PC-9 (cell line): ENCODE results near the gene MPHOSPH8. TPM values are rescaled to one million over a fixed set of nuclear protein-coding genes. Genes with fewer than 3 reads are reported as not detected.
A peak's percentile ranks its signal among the peaks of the same experiment; 100 is the strongest.

Source experiments
- BruUV-seq: library from RNA; stranded (reverse); fragments of 400-500 nt; replicated peaks from 2 replicates; lab custom pipeline; 2021; lab: Mats Ljungman, UMichigan
- CTCF ChIA-PET: fragments of 300-600 bp; sonication (Branson Sonifier 250); formaldehyde crosslinking; loops from one replicate; lab custom pipeline; 2022; ENCODE audit warnings: antibody characterized with exemption; lab: Charles Lee
- POLR2A ChIA-PET: fragments of 300-600 bp; sonication (Branson Sonifier 250); formaldehyde crosslinking; loops from one replicate; lab custom pipeline; 2022; ENCODE audit warnings: antibody characterized with exemption; ENCODE audit not compliant: unreplicated experiment; lab: Charles Lee
- DNase-seq, 2 experiments: peaks; one replicate each; pipeline versions ENCODE4 v3.0.0 to v3.0.0-alpha.2; 2015 to 2022; ENCODE audit warnings: mixed read lengths in 1 of 2
- H2AFZ ChIP-seq: fragments of 200-600 bp; sonication (generic); 2 replicates; pipeline ENCODE4 v1.8.1; 2017; ENCODE audit warnings: antibody characterized with exemption
- H3F3A ChIP-seq: fragments of 200-600 bp; sonication (generic); 2 replicates; pipeline ENCODE4 v1.8.1; 2017; ENCODE audit warnings: antibody characterized with exemption, mild to moderate bottlenecking, low read depth; ENCODE audit not compliant: insufficient read depth
- H3K27ac ChIP-seq: fragments of 200-600 bp; sonication (generic); 2 replicates; pipeline ENCODE4 v1.6.1; 2016; ENCODE audit warnings: mixed run types
- H3K27me3 ChIP-seq: fragments of 200-600 bp; sonication (generic); 2 replicates; pipeline ENCODE4 v1.6.1; 2016; ENCODE audit warnings: low read depth, mixed run types; ENCODE audit not compliant: insufficient read depth
- H3K36me3 ChIP-seq: fragments of 200-600 bp; sonication (generic); 2 replicates; pipeline ENCODE4 v1.6.1; 2016; ENCODE audit warnings: low read depth, mixed run types
- H3K4me1 ChIP-seq: fragments of 200-600 bp; sonication (generic); replicated peaks from 2 replicates; pipeline ENCODE4 v1.6.1; 2016; ENCODE audit warnings: mixed run types; ENCODE audit not compliant: insufficient read depth
- H3K4me2 ChIP-seq: fragments of 200-600 bp; sonication (generic); 2 replicates; pipeline ENCODE4 v1.6.1; 2017; ENCODE audit warnings: mixed run types
- H3K4me3 ChIP-seq: fragments of 200-600 bp; sonication (generic); 2 replicates; pipeline ENCODE4 v1.6.1; 2016; ENCODE audit warnings: mixed run types
- H3K79me2 ChIP-seq: fragments of 200-600 bp; sonication (generic); 2 replicates; pipeline ENCODE4 v1.6.1; 2017; ENCODE audit warnings: low read depth, mixed run types
- H3K9me2 ChIP-seq: fragments of 200-600 bp; sonication (generic); 2 replicates; pipeline ENCODE4 v1.8.1; 2017; ENCODE audit warnings: mild to moderate bottlenecking; ENCODE audit not compliant: insufficient read depth
- H3K9me3 ChIP-seq: fragments of 200-600 bp; sonication (generic); 2 replicates; pipeline ENCODE4 v1.8.1; 2016; ENCODE audit warnings: low read depth; ENCODE audit not compliant: insufficient read depth
- H4K20me1 ChIP-seq: fragments of 200-600 bp; sonication (generic); 2 replicates; pipeline ENCODE4 v1.8.1; 2017; ENCODE audit not compliant: insufficient read depth
- EZH2 ChIP-seq: fragments of 200-600 bp; sonication (generic); IDR thresholded peaks from 2 replicates; pipeline ENCODE4 v1.8.0; 2017; ENCODE audit warnings: antibody characterized with exemption, low read depth
- intact Hi-C: fragments of 100-400 bp; cut with micrococcal nuclease; formaldehyde crosslinking; loops from one replicate; pipeline ENCODE4 v1.10.0; 2022; ENCODE audit not compliant: unreplicated experiment
- total RNA-seq: library from RNA; stranded (reverse); gene quantifications from 2 replicates; pipeline ENCODE4 v1.2.3, GENCODE V29; 2021
- TF ChIP-seq, protein P1 (sequence below): fragments of 200-600 bp; sonication (generic); conservative IDR thresholded peaks from 2 replicates; pipeline ENCODE4 v1.6.1; 2017; ENCODE audit warnings: mixed run types, antibody characterized with exemption, mild to moderate bottlenecking, moderate library complexity

The MPHOSPH8 gene
- total RNA-seq, 1 experiment from 2014 or later, result 17.0 TPM

DNA sequence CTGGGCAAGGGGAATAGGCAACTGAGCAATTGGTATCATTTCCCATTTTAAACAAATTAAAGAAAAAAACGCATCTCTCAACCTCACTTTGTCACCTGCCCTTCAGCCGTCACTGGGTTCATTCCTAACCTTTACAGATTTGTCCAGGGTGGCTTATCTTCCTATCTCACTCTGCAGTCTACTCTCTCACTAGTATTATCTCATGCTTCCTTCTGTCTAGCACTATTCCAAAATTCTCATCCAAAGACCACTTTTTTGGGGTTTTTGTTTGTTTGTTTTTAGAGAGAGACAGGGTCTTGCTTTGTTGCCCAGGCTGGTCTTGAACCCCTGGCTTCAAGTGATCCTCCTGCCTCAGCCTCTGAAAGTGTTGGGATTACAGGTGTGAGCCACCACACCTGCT lies 26.7 kb upstream of the MPHOSPH8 start:
- Histone ChIP-seq H3F3A (peaks cover 9% of the 10 kb centered on the region; the same call in 1 of the 2 replicates), H3K27me3 (no peaks in the 10 kb centered on the region), H3K9me3 (no peaks in the 10 kb centered on the region), H3K4me3 (no peak overlapping the region), H3K36me3 (peaks cover 3% of the 10 kb centered on the region; the same call in 1 of the 2 replicates), H3K4me1 (peaks cover 13% of the 10 kb centered on the region), H3K9me2 (no peaks in the 10 kb centered on the region), H2AFZ (no peak overlapping the region), H3K79me2 (peaks cover 18% of the 10 kb centered on the region), H4K20me1 (no peaks in the 10 kb centered on the region), H3K27ac (no peak overlapping the region), H3K4me2 (no peak overlapping the region)
- ChIA-PET CTCF (no interaction called here), POLR2A (no interaction called here)
- no peak for DNase-seq
- no TSS peak for BruUV-seq
- TF ChIP-seq, protein P1, sequence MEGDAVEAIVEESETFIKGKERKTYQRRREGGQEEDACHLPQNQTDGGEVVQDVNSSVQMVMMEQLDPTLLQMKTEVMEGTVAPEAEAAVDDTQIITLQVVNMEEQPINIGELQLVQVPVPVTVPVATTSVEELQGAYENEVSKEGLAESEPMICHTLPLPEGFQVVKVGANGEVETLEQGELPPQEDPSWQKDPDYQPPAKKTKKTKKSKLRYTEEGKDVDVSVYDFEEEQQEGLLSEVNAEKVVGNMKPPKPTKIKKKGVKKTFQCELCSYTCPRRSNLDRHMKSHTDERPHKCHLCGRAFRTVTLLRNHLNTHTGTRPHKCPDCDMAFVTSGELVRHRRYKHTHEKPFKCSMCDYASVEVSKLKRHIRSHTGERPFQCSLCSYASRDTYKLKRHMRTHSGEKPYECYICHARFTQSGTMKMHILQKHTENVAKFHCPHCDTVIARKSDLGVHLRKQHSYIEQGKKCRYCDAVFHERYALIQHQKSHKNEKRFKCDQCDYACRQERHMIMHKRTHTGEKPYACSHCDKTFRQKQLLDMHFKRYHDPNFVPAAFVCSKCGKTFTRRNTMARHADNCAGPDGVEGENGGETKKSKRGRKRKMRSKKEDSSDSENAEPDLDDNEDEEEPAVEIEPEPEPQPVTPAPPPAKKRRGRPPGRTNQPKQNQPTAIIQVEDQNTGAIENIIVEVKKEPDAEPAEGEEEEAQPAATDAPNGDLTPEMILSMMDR, result no peak
- TF ChIP-seq EZH2, result no peak
- intact Hi-C loops, result loop anchor here (10.0 kb wide), 3 partner anchors 258 to 518 kb away; partner anchors contain the start of genes ZMYM2 and ZMYM5

DNA sequence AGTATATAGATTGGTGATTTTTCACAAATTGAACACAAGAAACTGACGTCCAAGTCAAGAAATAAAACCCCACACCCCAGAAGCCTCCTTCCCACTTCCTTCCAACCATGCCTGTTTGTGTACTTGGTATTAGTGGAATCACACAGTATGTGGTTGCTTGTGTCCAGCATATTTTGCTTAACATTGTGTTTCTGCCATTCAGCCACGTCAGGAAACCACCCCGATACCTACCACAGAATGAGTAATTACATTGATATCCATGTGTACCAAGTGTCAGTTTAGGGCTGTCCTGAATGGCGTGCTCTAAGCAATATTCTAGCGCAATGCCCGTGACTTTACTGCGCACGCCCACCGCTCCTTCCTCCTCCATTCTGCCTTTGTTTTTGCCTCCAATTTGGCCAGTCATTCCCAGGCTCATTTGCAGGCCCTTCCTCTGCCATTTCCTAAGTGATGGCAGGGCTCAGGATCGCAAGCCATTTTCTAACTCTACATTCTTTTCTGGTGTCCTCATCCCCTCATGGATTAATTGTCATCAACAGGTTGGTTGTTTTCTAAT lies 25.9 kb upstream of the MPHOSPH8 start:
- Histone ChIP-seq H2AFZ (no peak overlapping the region), H3K36me3 (peaks cover 3% of the 10 kb centered on the region; the same call in 1 of the 2 replicates), H3K79me2 (peaks cover 18% of the 10 kb centered on the region), H3K27ac (no peak overlapping the region), H4K20me1 (no peaks in the 10 kb centered on the region), H3K9me2 (no peaks in the 10 kb centered on the region), H3F3A (peaks cover 9% of the 10 kb centered on the region; the same call in 1 of the 2 replicates), H3K9me3 (no peaks in the 10 kb centered on the region), H3K4me2 (no peak overlapping the region), H3K4me3 (no peak overlapping the region), H3K4me1 (peaks cover 13% of the 10 kb centered on the region), H3K27me3 (no peaks in the 10 kb centered on the region)
- BruUV-seq, result no TSS peak
- POLR2A ChIA-PET, result no interaction called here
- CTCF ChIA-PET, result no interaction called here
- peak in 1 of 2 experiments; percentile 50 for DNase-seq
- intact Hi-C loops, result loop anchor here (10.0 kb wide), 3 partner anchors 257 to 517 kb away; partner anchors contain the start of genes ZMYM2 and ZMYM5
- no peak for TF ChIP-seq EZH2
- TF ChIP-seq, protein P1, result no peak

DNA sequence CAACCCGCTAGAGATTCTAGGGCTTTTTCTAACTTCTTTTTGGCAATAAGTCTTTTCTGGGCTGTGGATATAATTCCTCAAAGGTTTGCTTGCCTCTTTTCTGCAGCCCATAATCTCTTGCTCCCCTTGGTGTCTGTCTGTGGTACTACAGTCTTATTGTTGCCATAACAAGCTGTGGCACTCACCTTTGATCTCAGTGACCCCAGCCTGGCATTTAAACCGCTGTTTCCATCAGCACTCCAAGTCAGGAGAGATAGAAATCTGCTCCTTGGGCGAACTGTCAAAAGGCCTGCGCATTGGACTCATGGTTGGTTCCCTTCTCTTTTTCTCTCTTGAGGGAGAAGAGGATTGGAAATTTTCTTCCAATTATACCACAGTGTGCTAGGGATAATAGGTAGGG lies 14.5 kb upstream of the MPHOSPH8 start:
- CTCF ChIA-PET, result no interaction called here
- H3K4me1 ChIP-seq, result no peaks in the 10 kb centered on the region
- BruUV-seq, result no TSS peak
- intact Hi-C loops, result no loop called here
- H4K20me1 ChIP-seq, result no peaks in the 10 kb centered on the region
- H2AFZ ChIP-seq, result no peak overlapping the region
- H3K9me3 ChIP-seq, result 0 out of 2 replicates have a peak, but pooled peaks cover 4% of the 10 kb centered on the region
- TF ChIP-seq, protein P1, result peak; percentile 79
- no peak for TF ChIP-seq EZH2
- H3K36me3 ChIP-seq, result no peaks in the 10 kb centered on the region
- H3K4me3 ChIP-seq, result no peak overlapping the region
- no peak for DNase-seq
- no peaks in the 10 kb centered on the region for H3F3A ChIP-seq
- POLR2A ChIA-PET, result no interaction called here
- H3K27me3 ChIP-seq, result no peaks in the 10 kb centered on the region
- H3K79me2 ChIP-seq, result no peaks in the 10 kb centered on the region
- no peak overlapping the region for H3K4me2 ChIP-seq
- H3K27ac ChIP-seq, result no peak overlapping the region
- H3K9me2 ChIP-seq, result no peaks in the 10 kb centered on the region
